SU-DHL-6 (cell line): ENCODE data around the gene SCAPER.

Experiments used
- CTCF ChIP-seq: fragments of 200-600 bp; sonication (generic); IDR thresholded peaks from one replicate; pipeline ENCODE4 v1.5.1; 2017; ENCODE audit warnings: antibody characterized with exemption, mild to moderate bottlenecking, low read length, moderate library complexity; ENCODE audit not compliant: insufficient read depth, poor library complexity, severe bottlenecking
- EZH2phosphoT487 ChIP-seq: fragments of 200-600 bp; sonication (generic), shearing (Covaris generic); conservative IDR thresholded peaks from 2 replicates; pipeline ENCODE4 v1.6.1; 2018; ENCODE audit warnings: mild to moderate bottlenecking, antibody characterized with exemption, low read length, moderate library complexity, mixed read lengths

- TF ChIP-seq CTCF (no peak), EZH2phosphoT487 (no peak)
Measured at GRCh38 chr15:76492538-76492937, 412.6 kb downstream of the SCAPER start.
